Right atrium auricular region (tissue), 2 donors: ENCODE data around the gene DDIT3. TPM values are rescaled to one million over a fixed set of nuclear protein-coding genes. Genes with fewer than 3 reads are reported as not detected.
"Not testable (repeated sequence)": the region's sequence is repeated elsewhere in the genome, so short reads cannot be mapped to it uniquely, and the experiment has no call there.

Experiments
- DNase-seq: peaks from one replicate; pipeline ENCODE4 v3.0.0-alpha.2; 2019; ENCODE audit warnings: low spot score
- H3K27ac ChIP-seq, 2 donors: fragments of 200-600 bp; sonication (generic); 1 replicate in 1 of 2; 2 replicates in 1 of 2; pipeline ENCODE4 v1.5.1; 2016 to 2019
- H3K27me3 ChIP-seq, 2 donors: fragments of 200-600 bp; sonication (generic); one replicate each; pipeline versions ENCODE4 v1.5.1 to v1.6.0; 2017 to 2019
- H3K36me3 ChIP-seq: fragments of 200-600 bp; sonication (generic); one replicate; pipeline ENCODE4 v1.5.1; 2016
- H3K4me1 ChIP-seq, 2 donors: fragments of 200-600 bp; sonication (generic); one replicate each; pipeline versions ENCODE4 v1.5.1 to v1.6.0; 2017 to 2019
- H3K4me3 ChIP-seq, 2 donors: fragments of 200-600 bp; sonication (generic); 1 replicate in 1 of 2; 2 replicates in 1 of 2; pipeline ENCODE4 v1.5.1; 2017 to 2019; ENCODE audit warnings: mild to moderate bottlenecking in 1 of 2, moderate library complexity in 1 of 2
- H3K9me3 ChIP-seq, 2 donors: fragments of 200-600 bp; sonication (generic); one replicate each; pipeline ENCODE4 v1.5.1; 2019
- CTCF ChIP-seq, 2 donors: fragments of 200-600 bp; sonication (generic); IDR thresholded peaks; one replicate each; pipeline ENCODE4 v1.5.1; 2019; ENCODE audit warnings: antibody characterized with exemption in 2 of 2
- total RNA-seq, 2 donors: library from RNA; depleted of rRNA; stranded (reverse); fragments of >200 nt; gene quantifications; one replicate each; pipeline ENCODE4 v1.1.0, GENCODE V29; 2016

The DDIT3 gene
- total RNA-seq, 2 donors from 2014 or later, result 19.8 to 25.0 TPM

GRCh38 chr12:57511161-57511560 is 9.2 kb downstream of the DDIT3 start:
- no peak for DNase-seq
- no peaks in the 10 kb centered on the region for H3K4me1 ChIP-seq
- no peaks in the 10 kb centered on the region for H3K27me3 ChIP-seq
- no peak for TF ChIP-seq CTCF (IDR thresholded peaks at IDR 0.05)
- H3K9me3 ChIP-seq, result no peaks in the 10 kb centered on the region
- H3K27ac ChIP-seq, result no peak overlapping the region
- H3K4me3 ChIP-seq, result no peak overlapping the region
- peaks cover 56% of the 10 kb centered on the region for H3K36me3 ChIP-seq

GRCh38 chr12:57507796-57508195 is 12.5 kb downstream of the DDIT3 start:
- H3K36me3 ChIP-seq, result peaks cover 54% of the 10 kb centered on the region

GRCh38 chr12:57506541-57506940 is 13.8 kb downstream of the DDIT3 start:
- H3K36me3 ChIP-seq, result peaks cover 49% of the 10 kb centered on the region
- not testable (repeated sequence) for H3K4me1 ChIP-seq, H3K27ac ChIP-seq, H3K4me3 ChIP-seq, H3K9me3 ChIP-seq, DNase-seq, H3K27me3 ChIP-seq

More at GRCh38 chr12:57507796-57508195, 12.5 kb downstream of the DDIT3 start:
- not testable (repeated sequence) for H3K9me3 ChIP-seq, H3K4me1 ChIP-seq, H3K27me3 ChIP-seq, H3K27ac ChIP-seq, H3K4me3 ChIP-seq, DNase-seq

GRCh38 chr12:57502311-57502969 is 17.9 kb downstream of the DDIT3 start:
- not testable (repeated sequence) for H3K4me3 ChIP-seq, H3K9me3 ChIP-seq, H3K4me1 ChIP-seq, H3K27ac ChIP-seq, DNase-seq, H3K27me3 ChIP-seq
- peaks cover 74% of the 10 kb centered on the region for H3K36me3 ChIP-seq

- TF ChIP-seq CTCF (IDR thresholded peaks at IDR 0.05), result no peak
- Histone ChIP-seq H3K36me3 (peaks cover 66% of the 10 kb centered on the region), H3K4me1 (no peaks in the 10 kb centered on the region), H3K27me3 (no peaks in the 10 kb centered on the region), H3K27ac (no peak overlapping the region), H3K9me3 (no peaks in the 10 kb centered on the region), H3K4me3 (no peak overlapping the region)
- DNase-seq, result no peak
Observed at GRCh38 chr12:57500213-57500612, 20.1 kb downstream of the DDIT3 start.

GRCh38 chr12:57498571-57498970 is 21.7 kb downstream of the DDIT3 start:
- Histone ChIP-seq H3K27me3 (no peaks in the 10 kb centered on the region), H3K36me3 (peaks cover 54% of the 10 kb centered on the region), H3K27ac (no peak overlapping the region), H3K4me1 (no peaks in the 10 kb centered on the region), H3K4me3 (no peak overlapping the region), H3K9me3 (no peaks in the 10 kb centered on the region)
- no peak for DNase-seq
- TF ChIP-seq CTCF (IDR thresholded peaks at IDR 0.05), result no peak

- Histone ChIP-seq H3K27me3 (no peaks in the 10 kb centered on the region), H3K36me3 (peaks cover 54% of the 10 kb centered on the region), H3K4me3 (no peak overlapping the region), H3K9me3 (no peaks in the 10 kb centered on the region), H3K27ac (no peak overlapping the region), H3K4me1 (no peaks in the 10 kb centered on the region)
- TF ChIP-seq CTCF (IDR thresholded peaks at IDR 0.05), result no peak
- DNase-seq, result no peak
Observed at GRCh38 chr12:57498132-57498502, 22.2 kb downstream of the DDIT3 start.
